Prostate gland (tissue), 2 donors: ENCODE data around the gene FOXO1.

Source experiments
- CTCF ChIP-seq, 4 experiments: fragments of 200-600 bp in 2 of 4; fragments of 450-650 bp in 2 of 4; sonication (generic) in 2 of 4; IDR thresholded peaks; 1 replicate in 3 of 4; 2 replicates in 1 of 4; pipeline ENCODE4 v1.5.1; 2016 to 2019; ENCODE audit warnings: antibody characterized with exemption in 4 of 4, mild to moderate bottlenecking in 2 of 4, moderate library complexity in 2 of 4
- POLR2A ChIP-seq: fragments of 450-650 bp; IDR thresholded peaks from one replicate; pipeline ENCODE4 v1.6.1; 2016; ENCODE audit warnings: antibody characterized with exemption, mild to moderate bottlenecking

- no peak for TF ChIP-seq CTCF (IDR thresholded peaks at IDR 0.05)
- TF ChIP-seq POLR2A = no peak
These were observed 66.2 kb downstream of the FOXO1 start for GRCh38 chr13:40600149-40600751.
